Thymus (tissue), 11 donors: ENCODE measurements around the gene PPM1E. TPM values are rescaled to one million over a fixed set of nuclear protein-coding genes. Genes with fewer than 3 reads are reported as not detected.

Experiments
- DNase-seq, 9 donors: peaks; one replicate each; pipeline ENCODE4 v3.0.0-alpha.2; 2013; ENCODE audit warnings: low spot score in 9 of 9, low read depth in 6 of 9, missing footprints in 1 of 9
- H3K27ac ChIP-seq, 2 donors: one replicate each; pipeline ENCODE4 v1.5.1; 2013; ENCODE audit warnings: control low read depth in 1 of 2, low read depth in 1 of 2, low read length in 1 of 2, mild to moderate bottlenecking in 1 of 2, moderate library complexity in 1 of 2
- H3K27me3 ChIP-seq, 2 donors: one replicate each; pipeline ENCODE4 v1.5.1; 2013; ENCODE audit warnings: low read length in 1 of 2; ENCODE audit not compliant: control insufficient read depth in 2 of 2, insufficient read depth in 1 of 2
- H3K36me3 ChIP-seq, 2 donors: one replicate each; pipeline ENCODE4 v1.5.1; 2013; ENCODE audit warnings: low read length in 1 of 2, mild to moderate bottlenecking in 1 of 2, moderate library complexity in 1 of 2; ENCODE audit not compliant: control insufficient read depth in 2 of 2, insufficient read depth in 2 of 2
- H3K4me1 ChIP-seq, 2 donors: one replicate each; pipeline ENCODE4 v1.5.1; 2013; ENCODE audit warnings: low read length in 2 of 2; ENCODE audit not compliant: control insufficient read depth in 2 of 2, insufficient read depth in 2 of 2
- H3K4me3 ChIP-seq, 2 donors: one replicate each; pipeline ENCODE4 v1.5.1; 2013; ENCODE audit warnings: low read length in 2 of 2, control low read depth in 1 of 2, mild to moderate bottlenecking in 1 of 2
- H3K9me3 ChIP-seq, 2 donors: one replicate each; pipeline ENCODE4 v1.5.1; 2013; ENCODE audit warnings: low read length in 1 of 2, mild to moderate bottlenecking in 1 of 2; ENCODE audit not compliant: control insufficient read depth in 2 of 2, insufficient read depth in 1 of 2
- WGBS: extraction: QIAGEN DNeasy Blood & Tissue Kit; methylation state at CpG from one replicate; pipeline ENCODE4 v1.1.7; 2013; 5-methylcytosine and 5-hydroxymethylcytosine counted together
- polyA plus RNA-seq: library from polyadenylated mRNA; stranded (reverse); fragments of 200-250 nt; gene quantifications from one replicate; pipeline ENCODE4 v1.2.3, GENCODE V29; 2013
- total RNA-seq: library from RNA; stranded (reverse); fragments of 120-200 nt; gene quantifications from one replicate; pipeline ENCODE4 v1.2.4, GENCODE V29; 2013
- donor health status: healthy.

PPM1E gene
- total and polyA plus RNA-seq, 2 donors, result 0.14 to 0.30 TPM

DNA sequence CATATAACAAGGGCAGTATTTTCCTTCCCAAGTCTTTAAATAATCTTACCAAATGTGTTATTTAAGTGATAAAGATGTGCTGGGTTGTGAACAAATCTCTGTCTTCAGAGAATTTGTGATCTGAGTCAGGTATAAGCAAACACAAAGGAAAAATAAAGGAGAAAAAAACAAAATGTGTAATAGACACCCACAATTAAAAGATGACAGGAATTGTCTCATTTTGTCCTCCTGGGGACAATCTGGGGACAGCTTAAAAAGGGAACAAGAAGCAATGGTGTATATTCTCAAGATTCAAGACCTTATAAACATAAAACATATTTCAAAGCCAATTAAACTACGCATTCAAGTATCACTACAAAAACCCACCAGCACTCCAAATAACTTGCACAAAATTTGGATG, 243.8 kb downstream of the PPM1E start:
- Histone ChIP-seq H3K4me1 (peaks cover 0 to 3% of the 10 kb centered on the region in 2 donors), H3K27me3 (no peaks in the 10 kb centered on the region), H3K27ac (no peak overlapping the region), H3K4me3 (no peak overlapping the region), H3K9me3 (no peaks in the 10 kb centered on the region), H3K36me3 (peaks cover 7 to 13% of the 10 kb centered on the region in 2 donors)
- 97% methylated on average over 1 of the region's 1 CpG for WGBS
- DNase-seq, result no peak

DNA sequence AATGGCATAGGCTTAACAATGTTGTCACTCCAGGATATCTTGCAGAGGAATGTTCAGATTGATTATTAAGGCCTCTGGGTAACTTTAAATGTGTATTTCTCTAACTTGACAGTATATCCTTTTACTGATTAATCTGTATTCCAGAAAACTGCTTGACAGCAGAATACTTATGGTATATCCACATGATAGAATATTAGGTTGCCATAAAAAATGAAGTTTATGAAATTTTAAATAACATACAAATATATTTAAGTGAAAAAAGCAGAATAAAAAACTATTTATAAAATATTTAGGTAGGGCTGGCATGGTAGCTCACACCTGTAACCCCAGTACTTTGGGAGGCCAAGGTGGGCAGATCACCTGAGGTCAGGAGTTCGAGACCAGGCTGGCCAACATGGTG, 244.4 kb downstream of the PPM1E start:
- H3K4me1 ChIP-seq, result peaks cover 0 to 3% of the 10 kb centered on the region in 2 donors
- no peak overlapping the region for H3K27ac ChIP-seq
- DNase-seq, result no peak
- peaks cover 7 to 13% of the 10 kb centered on the region in 2 donors for H3K36me3 ChIP-seq
- no peak overlapping the region for H3K4me3 ChIP-seq
- H3K9me3 ChIP-seq, result no peaks in the 10 kb centered on the region
- no peaks in the 10 kb centered on the region for H3K27me3 ChIP-seq
- 98% methylated on average over 1 of the region's 1 CpG for WGBS

DNA sequence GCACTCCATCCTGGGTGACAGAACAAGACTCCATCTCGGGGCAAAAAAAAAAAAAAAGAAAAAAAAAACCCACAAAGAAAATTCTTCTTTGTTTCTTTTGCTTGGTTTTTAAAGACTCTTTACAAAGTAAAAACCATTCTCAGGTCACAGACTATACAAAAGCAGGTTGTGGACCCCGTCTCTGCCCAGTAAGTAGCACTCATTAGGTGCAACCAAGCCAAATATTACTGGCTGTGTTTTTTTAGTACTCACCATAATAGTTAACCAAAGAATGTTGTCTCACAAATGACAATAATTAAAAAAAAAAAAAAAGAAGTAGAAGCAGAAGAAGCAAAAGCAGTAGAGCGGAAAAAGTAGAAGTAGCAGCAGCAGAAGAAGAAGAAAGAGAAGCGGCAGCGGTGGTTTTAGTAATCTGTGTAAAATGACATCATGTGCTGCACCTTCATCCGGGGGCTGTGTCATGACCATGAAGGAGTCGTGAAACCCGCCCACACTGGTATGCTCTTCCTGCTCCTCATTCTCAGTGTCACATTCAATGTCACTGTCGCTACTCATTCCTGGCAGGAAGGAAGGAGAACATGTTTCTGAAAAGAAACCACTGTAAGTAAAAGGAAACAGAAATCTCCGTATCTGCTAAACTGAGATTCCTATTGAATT, 245.6 kb downstream of the PPM1E start:
- no peak overlapping the region for H3K4me3 ChIP-seq
- H3K9me3 ChIP-seq, result no peaks in the 10 kb centered on the region
- H3K27me3 ChIP-seq, result no peaks in the 10 kb centered on the region
- peaks cover 0 to 3% of the 10 kb centered on the region in 2 donors for H3K4me1 ChIP-seq
- 79% methylated on average over 10 of the region's 10 CpGs for WGBS
- H3K27ac ChIP-seq, result peak overlapping the region; percentile 57 to 74
- peaks cover 7 to 14% of the 10 kb centered on the region in 2 donors for H3K36me3 ChIP-seq
- DNase-seq, result peak in 8 of 9 donors; percentile 2 to 73 (median 43)

DNA sequence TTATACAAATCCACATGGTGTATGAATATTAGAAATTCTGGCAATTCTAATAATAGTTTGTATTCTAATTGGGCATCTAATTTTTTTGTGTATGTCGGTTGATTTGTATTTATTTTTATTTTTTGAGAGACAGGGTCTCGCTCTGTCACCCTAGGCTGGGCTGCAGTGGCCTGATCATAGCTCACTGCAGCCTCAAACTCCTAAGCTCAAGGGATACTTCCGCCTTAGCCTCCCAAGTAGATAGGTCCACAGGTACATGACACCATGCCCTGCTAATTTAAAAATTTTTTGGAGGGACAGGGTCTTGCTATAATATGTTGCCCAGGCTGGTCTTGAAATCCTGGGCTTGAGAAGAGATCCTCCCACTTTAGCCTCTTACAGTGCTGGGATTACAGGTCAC, 246.5 kb downstream of the PPM1E start:
- no peaks in the 10 kb centered on the region for H3K9me3 ChIP-seq
- peaks cover 0 to 3% of the 10 kb centered on the region in 2 donors for H3K4me1 ChIP-seq
- H3K4me3 ChIP-seq, result no peak overlapping the region
- peaks cover 7 to 14% of the 10 kb centered on the region in 2 donors for H3K36me3 ChIP-seq
- no peak for DNase-seq
- no peaks in the 10 kb centered on the region for H3K27me3 ChIP-seq
- WGBS, result 96% methylated on average over 3 of the region's 3 CpGs
- peak overlapping the region in 1 of 2 donors; percentile 52 for H3K27ac ChIP-seq

DNA sequence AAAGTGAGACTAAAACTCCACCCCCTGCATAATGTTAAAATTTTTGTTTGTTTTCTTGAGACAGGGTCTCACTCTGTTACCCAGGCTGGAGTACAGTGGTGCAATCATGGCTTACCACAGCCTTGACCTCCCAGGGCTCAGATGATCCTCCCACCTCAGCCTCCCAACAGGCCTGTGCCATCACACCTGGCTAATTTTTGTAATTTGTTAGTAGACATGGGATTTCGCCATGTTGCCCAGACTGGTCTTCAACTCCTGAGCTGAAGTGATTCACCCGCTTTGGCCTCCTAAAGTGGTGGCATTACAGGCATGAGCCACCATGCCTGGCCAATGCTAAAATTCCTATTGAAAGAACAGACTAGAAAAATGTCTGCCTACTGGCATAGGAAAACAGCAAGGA, 247.2 kb downstream of the PPM1E start:
- Histone ChIP-seq H3K36me3 (peaks cover 7 to 14% of the 10 kb centered on the region in 2 donors), H3K27me3 (no peaks in the 10 kb centered on the region), H3K9me3 (no peaks in the 10 kb centered on the region), H3K4me3 (no peak overlapping the region), H3K4me1 (peaks cover 0 to 3% of the 10 kb centered on the region in 2 donors), H3K27ac (no peak overlapping the region)
- WGBS, result 98% methylated on average over 2 of the region's 2 CpGs
- DNase-seq, result no peak

DNA sequence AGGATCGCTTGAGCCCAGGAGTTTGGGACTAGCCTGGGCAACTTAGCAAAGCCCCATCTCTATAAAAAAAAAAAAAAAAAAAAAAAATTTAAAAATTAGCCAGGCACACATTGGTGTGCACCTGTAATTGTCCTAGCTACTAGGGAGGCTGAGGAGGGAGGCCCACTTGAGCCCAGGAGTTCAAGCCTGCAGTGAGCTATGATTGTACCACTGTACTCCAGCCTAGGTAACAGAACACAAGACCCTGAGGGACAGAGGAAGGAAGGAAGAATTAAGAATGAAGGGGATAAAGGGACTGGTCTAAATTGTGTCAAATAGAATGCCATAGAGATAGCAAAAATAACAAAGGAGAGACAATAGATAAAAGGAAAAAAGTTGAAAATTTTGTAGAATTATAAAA, 248.2 kb downstream of the PPM1E start:
- no peaks in the 10 kb centered on the region for H3K9me3 ChIP-seq
- H3K4me1 ChIP-seq, result peaks cover 0 to 3% of the 10 kb centered on the region in 2 donors
- WGBS, result 94% methylated on average over 1 of the region's 1 CpG
- peaks cover 4 to 10% of the 10 kb centered on the region in 2 donors for H3K36me3 ChIP-seq
- no peaks in the 10 kb centered on the region for H3K27me3 ChIP-seq
- H3K4me3 ChIP-seq, result no peak overlapping the region
- no peak for DNase-seq
- no peak overlapping the region for H3K27ac ChIP-seq

DNA sequence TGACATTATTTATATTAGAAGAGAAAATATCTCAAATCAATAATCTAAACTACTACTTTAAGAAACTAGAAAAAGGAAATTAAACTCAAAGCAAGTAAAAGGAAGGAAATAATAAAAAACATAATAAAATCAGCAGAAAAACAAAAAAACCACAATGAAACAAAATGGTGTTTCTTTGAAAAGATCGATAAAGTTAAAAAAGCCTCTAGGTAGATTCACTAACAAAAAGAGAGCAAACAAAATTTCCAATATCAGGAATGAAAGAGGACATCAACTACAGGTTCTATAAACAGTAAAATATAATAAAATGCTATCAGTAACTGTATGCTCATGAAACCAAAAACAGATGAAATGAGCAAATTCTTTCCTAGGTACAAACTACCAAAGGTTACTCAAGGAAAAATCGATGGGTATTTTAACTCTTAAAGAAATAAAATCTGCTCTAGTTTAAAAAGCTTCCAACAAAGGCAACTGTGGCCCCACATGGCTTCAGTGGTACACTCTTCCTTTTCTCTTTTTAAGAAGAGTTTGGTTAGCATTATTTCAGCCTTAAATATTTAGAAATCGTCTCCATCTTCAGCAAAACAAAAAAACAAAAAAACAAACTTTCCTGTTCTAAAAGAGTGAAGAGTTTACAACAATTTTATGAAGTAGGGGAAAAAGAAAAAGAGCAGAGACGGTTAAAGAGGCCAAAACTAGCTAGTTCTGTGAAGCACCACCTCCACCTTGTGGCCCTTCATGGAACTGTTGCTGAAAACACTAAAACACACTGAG, 248.9 kb downstream of the PPM1E start:
- no peaks in the 10 kb centered on the region for H3K27me3 ChIP-seq
- no peak overlapping the region for H3K4me3 ChIP-seq
- peak; percentile 9 to 81 (median 55) for DNase-seq
- H3K9me3 ChIP-seq, result no peaks in the 10 kb centered on the region
- peaks cover 0 to 3% of the 10 kb centered on the region in 2 donors for H3K4me1 ChIP-seq
- H3K36me3 ChIP-seq, result peaks cover 0 to 4% of the 10 kb centered on the region in 2 donors
- 21% methylated on average over 4 of the region's 4 CpGs for WGBS
- no peak overlapping the region for H3K27ac ChIP-seq

DNA sequence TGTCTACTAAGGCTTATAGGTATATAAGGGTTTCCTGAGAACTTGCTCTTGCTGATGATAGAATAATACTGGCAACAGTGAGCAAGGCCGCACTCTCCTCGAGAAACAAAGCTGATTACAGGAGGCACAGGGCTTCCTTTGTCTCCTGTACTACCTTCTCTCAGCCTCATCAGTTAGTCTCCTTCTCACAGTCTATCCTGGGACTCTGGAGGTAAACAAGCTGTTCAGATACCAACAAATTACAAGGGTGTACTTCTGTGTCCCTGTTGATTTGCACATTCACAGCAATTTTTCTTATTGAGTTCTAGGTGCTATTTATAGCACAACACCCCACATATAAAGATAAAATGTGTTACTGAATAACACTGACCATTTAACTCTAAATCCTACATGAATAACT, 252.3 kb downstream of the PPM1E start:
- Histone ChIP-seq H3K9me3 (no peaks in the 10 kb centered on the region), H3K27ac (no peak overlapping the region), H3K4me1 (no peaks in the 10 kb centered on the region), H3K27me3 (no peaks in the 10 kb centered on the region), H3K36me3 (peaks cover 6 to 13% of the 10 kb centered on the region in 2 donors), H3K4me3 (no peak overlapping the region)
- no peak for DNase-seq
- 97% methylated on average over 2 of the region's 2 CpGs for WGBS

DNA sequence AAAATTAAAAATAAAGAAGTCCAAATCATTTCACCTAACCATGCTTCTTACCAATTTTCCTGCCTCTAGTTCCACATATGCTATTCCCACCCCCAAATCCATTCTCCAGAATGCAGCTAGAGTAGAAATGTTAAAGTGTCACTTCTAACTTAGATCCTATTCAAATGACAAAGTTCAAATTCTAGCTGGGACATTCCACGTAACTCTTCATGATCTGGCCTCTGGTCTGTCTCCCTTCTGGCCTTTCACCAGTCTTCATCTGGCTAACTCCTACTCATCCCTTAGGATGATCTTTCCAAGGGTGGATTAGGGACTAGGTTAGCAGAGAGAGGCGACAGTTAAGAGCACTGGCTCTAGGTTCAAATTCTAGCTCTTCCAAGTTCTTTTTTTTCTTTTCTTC, 253.1 kb downstream of the PPM1E start:
- Histone ChIP-seq H3K4me3 (no peak overlapping the region), H3K9me3 (no peaks in the 10 kb centered on the region), H3K4me1 (no peaks in the 10 kb centered on the region), H3K27me3 (no peaks in the 10 kb centered on the region), H3K27ac (no peak overlapping the region), H3K36me3 (peaks cover 6 to 15% of the 10 kb centered on the region in 2 donors)
- DNase-seq, result no peak
- WGBS, result over 99% methylated on average over 2 of the region's 2 CpGs
